Lower leg skin (tissue), 4 donors: ENCODE results near the gene KRT23. TPM values are rescaled to one million over a fixed set of nuclear protein-coding genes. Genes with fewer than 3 reads are reported as not detected.
"Not testable (repeated sequence)": the region's sequence is repeated elsewhere in the genome, so short reads cannot be mapped to it uniquely, and the experiment has no call there.

Source experiments
- DNase-seq, 2 donors: peaks; one replicate each; pipeline ENCODE4 v3.0.0-alpha.2; 2019; ENCODE audit warnings: low spot score in 2 of 2
- H3K4me3 ChIP-seq: fragments of 200-600 bp; sonication (generic); 2 replicates; pipeline ENCODE4 v1.5.1; 2017; ENCODE audit warnings: mild to moderate bottlenecking, low read depth; ENCODE audit not compliant: poor library complexity, severe bottlenecking
- POLR2A ChIP-seq, 2 donors: fragments of 450-650 bp; IDR thresholded peaks; one replicate each; pipeline ENCODE4 v1.6.1; 2016 to 2017; ENCODE audit warnings: antibody characterized with exemption in 2 of 2, mild to moderate bottlenecking in 1 of 2, moderate library complexity in 1 of 2
- WGBS, 2 donors: methylation state at CpG; one replicate each; pipeline ENCODE4 v1.1.5; 2018; 5-methylcytosine and 5-hydroxymethylcytosine counted together
- intact Hi-C: fragments of 100-400 bp; cut with DNase I; formaldehyde crosslinking; loops from one replicate; pipeline ENCODE4 v1.15.0; 2023; ENCODE audit warnings: low total_unique reads
- total RNA-seq, 4 donors: library from RNA; depleted of rRNA; stranded (reverse); fragments of >200 nt; gene quantifications; one replicate each; pipeline ENCODE4 v1.1.0, GENCODE V29; 2016
- TF ChIP-seq, protein P1 (sequence below), 3 donors: fragments of 450-650 bp; IDR thresholded peaks; one replicate each; pipeline ENCODE4 v1.5.1; 2016; ENCODE audit warnings: antibody characterized with exemption in 3 of 3, mild to moderate bottlenecking in 3 of 3, moderate library complexity in 2 of 3

KRT23 gene
- total RNA-seq, 4 donors from 2014 or later = 302 to 577 (median 454) TPM

DNA sequence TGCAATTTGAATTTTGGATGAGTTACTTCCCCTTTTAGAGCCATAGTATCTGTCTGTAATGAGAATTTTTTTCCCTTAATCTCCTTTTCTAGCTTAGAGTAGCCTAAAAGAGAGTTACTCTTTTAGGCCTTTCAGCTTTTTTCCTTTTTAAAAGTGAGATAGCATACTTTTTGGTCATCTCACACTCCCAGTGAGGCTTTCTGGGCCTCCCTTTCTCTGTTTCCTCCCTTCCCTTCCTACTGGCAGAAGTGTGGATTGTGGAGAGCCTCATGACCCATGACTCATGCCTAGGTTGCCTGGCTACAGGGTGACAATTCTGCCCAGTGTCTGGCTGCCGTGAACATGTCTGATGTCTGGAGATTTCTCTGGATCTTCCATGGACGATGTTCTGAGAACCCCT, 15.2 kb downstream of the KRT23 start:
- no peak for TF ChIP-seq POLR2A (IDR thresholded peaks at IDR 0.05)
- TF ChIP-seq, protein P1, sequence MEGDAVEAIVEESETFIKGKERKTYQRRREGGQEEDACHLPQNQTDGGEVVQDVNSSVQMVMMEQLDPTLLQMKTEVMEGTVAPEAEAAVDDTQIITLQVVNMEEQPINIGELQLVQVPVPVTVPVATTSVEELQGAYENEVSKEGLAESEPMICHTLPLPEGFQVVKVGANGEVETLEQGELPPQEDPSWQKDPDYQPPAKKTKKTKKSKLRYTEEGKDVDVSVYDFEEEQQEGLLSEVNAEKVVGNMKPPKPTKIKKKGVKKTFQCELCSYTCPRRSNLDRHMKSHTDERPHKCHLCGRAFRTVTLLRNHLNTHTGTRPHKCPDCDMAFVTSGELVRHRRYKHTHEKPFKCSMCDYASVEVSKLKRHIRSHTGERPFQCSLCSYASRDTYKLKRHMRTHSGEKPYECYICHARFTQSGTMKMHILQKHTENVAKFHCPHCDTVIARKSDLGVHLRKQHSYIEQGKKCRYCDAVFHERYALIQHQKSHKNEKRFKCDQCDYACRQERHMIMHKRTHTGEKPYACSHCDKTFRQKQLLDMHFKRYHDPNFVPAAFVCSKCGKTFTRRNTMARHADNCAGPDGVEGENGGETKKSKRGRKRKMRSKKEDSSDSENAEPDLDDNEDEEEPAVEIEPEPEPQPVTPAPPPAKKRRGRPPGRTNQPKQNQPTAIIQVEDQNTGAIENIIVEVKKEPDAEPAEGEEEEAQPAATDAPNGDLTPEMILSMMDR (IDR thresholded peaks at IDR 0.05) = no peak
- no peak overlapping the region for H3K4me3 ChIP-seq
- WGBS, 2 donors = 14 to 17% methylated on average over 2 of the region's 2 CpGs
- peak; percentile 78 to 92 for DNase-seq
- intact Hi-C loops = no loop called here

DNA sequence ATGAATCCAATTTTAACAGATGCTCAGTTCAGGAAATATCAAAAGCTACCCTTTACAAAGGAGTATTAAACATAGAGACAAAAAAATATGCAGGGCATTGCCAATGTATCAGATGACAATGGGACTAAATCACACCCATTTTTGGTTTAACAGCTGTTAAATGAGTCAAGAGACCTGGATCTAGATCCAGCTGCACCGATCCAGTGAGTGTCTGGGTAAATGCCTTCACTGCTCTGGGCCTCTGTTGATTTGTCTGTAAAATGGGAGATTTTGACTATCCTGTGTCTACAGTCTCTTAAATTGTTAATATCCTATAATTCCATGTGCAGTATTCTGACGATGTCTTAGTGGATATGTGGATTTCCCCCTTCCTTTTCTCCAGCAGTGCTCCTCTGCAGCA, 16.4 kb downstream of the KRT23 start:
- TF ChIP-seq, protein P1 (IDR thresholded peaks at IDR 0.05) = no peak
- no peak for TF ChIP-seq POLR2A (IDR thresholded peaks at IDR 0.05)
- no peak overlapping the region for H3K4me3 ChIP-seq
- no peak for DNase-seq
- 54 to 77% methylated on average over 2 of the region's 2 CpGs for WGBS, 2 donors
- intact Hi-C loops = no loop called here

DNA sequence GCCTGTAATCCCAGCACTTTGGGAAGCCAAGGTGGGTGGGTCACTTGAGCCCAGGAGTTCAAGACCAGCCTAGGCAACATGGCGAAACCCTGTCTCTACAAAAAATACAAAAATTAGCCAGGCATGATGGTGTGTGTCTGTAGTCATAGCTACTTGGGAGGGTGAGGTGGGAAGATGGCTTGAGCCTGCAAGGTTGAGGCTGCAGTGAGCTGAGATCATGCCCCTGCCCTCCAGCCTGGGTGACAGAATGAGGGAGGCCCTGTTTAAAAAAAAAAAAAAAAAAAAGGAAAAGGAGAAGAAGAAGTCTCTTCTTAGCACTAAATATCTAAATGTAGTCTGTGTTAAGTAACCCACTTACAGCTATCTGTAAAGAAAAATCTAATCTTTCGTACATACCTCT, 20.3 kb downstream of the KRT23 start:
- H3K4me3 ChIP-seq, intact Hi-C loops, DNase-seq: not testable (repeated sequence)
- WGBS, 2 donors = 96 to 98% methylated on average over 2 of the region's 2 CpGs

DNA sequence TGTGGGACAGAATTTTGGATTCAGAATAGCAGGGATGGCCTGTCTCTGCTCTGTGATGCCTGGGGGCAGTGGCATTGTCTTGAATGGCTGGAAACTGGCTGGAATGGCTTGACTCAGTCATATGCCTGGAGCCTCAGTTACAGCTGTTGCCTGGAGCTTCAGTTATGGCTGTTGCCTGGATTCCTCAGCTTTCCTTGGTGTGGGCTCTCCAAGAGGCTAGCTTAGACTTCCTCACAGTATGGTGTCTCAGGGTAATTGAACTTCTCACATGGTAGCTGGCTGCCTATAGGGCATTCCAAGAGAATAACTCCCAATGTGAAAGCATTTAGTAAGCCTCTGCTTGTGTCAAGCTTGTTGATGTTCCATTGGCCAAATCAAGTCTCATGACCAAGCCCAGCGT, 21.1 kb downstream of the KRT23 start:
- H3K4me3 ChIP-seq = no peak overlapping the region
- DNase-seq = no peak
- WGBS, 2 donors = 0 to 41% methylated on average over 1 of the region's 1 CpG
- no peak for TF ChIP-seq POLR2A (IDR thresholded peaks at IDR 0.05)
- TF ChIP-seq, protein P1 (IDR thresholded peaks at IDR 0.05) = no peak
- intact Hi-C loops = no loop called here

DNA sequence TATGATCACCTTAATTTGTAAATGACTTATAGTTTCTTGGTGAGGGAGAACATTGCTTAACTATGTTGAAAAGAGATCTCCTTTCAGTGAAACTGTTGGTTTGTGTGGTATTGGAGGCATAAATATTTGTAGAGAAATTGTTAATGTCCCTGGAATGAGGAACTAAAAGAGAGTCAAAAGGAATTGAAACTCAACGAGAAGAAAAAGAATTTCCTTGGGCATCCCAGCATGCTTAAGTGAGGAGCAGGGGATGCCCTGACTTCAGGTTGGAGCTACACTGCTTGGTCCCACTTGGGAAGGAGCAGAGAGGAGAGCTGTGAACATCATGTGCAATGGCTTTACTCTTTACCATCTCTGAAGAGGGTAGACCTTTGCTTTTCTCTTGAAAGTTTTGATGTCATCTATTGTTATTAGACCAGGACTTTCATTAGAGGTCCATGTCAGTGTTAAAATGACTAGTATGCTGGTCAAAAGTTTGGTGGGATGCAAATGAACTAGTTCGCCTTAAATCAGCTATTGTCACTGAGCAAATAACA, 21.7 kb downstream of the KRT23 start:
- no peak for DNase-seq
- intact Hi-C loops = no loop called here
- H3K4me3 ChIP-seq = no peak overlapping the region
- 48 to 52% methylated on average over 2 of the region's 2 CpGs for WGBS, 2 donors
- TF ChIP-seq, protein P1 (IDR thresholded peaks at IDR 0.05) = no peak
- no peak for TF ChIP-seq POLR2A (IDR thresholded peaks at IDR 0.05)

DNA sequence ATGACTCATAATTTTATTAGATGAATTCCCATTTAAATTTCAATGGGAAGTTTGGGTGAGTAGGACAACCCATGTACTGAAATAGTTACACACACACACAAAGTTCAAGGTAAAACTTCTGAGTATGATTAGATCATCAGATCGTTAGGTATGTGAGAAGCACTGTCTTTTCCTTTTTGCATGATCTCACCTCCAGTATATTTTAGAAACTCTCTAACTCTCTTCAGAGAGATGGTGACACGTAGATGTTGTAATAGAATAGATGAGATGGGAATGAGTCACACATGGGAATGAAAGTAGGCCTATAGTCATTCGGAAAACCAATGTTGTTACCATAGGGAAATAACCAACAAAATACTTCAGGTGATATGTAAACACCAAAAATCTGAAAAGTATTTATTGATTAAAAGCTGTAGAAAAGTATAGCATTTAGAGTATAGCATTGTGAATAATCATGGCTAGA, 22.2 kb downstream of the KRT23 start:
- WGBS, 2 donors = 35 to 36% methylated on average over 3 of the region's 3 CpGs
- intact Hi-C loops = no loop called here

More for the DNA sequence above, 22.2 kb downstream of the KRT23 start:
- DNase-seq = no peak
- TF ChIP-seq, protein P1 (IDR thresholded peaks at IDR 0.05) = no peak
- TF ChIP-seq POLR2A (IDR thresholded peaks at IDR 0.05) = no peak
- no peak overlapping the region for H3K4me3 ChIP-seq
